Erythroblast (primary cell): ENCODE measurements around the gene FBLIM1.
"Not testable (repeated sequence)": the region's sequence is repeated elsewhere in the genome, so short reads cannot be mapped to it uniquely, and the experiment has no call there.

ENCODE experiments used
- DNase-seq, 2 experiments: peaks; one replicate each; lab custom pipeline; 2025; lab: John Stamatoyannopoulos, UW
- GATA1 ChIP-seq: IDR thresholded peaks from 2 replicates; pipeline ENCODE4 v1.6.1; 2011; ENCODE audit warnings: low read depth, mild to moderate bottlenecking, control low read depth, low read length, moderate library complexity
- POLR2A ChIP-seq: IDR thresholded peaks from 2 replicates; pipeline ENCODE4 v1.6.1; 2011; ENCODE audit warnings: mild to moderate bottlenecking, low read length

FBLIM1 gene

DNA sequence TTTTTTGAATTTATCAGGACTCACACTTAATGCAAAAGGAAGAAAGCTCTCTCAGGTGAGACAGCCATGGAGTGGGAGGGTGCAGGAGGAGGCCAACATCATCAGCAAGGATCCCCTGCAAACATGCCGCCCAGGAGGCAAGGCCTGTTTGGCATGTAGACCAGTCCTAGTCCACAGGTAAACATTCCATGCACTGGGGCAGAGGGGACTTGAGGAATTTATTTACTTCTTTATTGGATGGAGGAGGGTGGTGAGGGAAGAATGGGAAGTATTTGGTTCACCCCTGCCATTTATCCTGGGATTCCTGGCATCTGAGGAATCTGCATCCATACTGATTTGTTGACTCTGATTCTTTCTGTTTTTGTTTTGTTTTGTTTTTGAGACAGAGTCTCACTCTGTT, 50.4 kb downstream of the FBLIM1 start:
- TF ChIP-seq GATA1 (no peak), POLR2A (no peak)
- no peak for DNase-seq

DNA sequence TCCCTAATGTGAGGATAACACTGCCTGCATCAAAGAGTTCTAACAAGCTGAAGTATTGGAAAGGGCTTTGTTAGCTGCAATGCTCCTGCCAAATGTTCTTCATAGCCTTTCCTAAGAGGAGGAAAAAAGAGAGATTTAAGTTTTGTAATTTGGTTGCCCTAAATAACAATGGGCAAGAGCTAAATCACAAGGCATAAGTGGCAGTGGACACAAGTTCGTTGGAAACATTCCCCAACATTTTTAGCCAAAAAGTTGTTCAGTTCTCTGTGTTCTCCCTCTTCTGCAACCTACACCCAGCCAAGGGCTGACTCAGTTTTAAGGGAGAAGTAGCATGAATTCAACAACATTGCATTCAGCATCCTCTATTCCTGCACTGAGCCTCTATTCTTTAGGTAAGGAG, 51.5 kb downstream of the FBLIM1 start:
- no peak for DNase-seq
- no peak for TF ChIP-seq GATA1
- TF ChIP-seq POLR2A, result no peak

DNA sequence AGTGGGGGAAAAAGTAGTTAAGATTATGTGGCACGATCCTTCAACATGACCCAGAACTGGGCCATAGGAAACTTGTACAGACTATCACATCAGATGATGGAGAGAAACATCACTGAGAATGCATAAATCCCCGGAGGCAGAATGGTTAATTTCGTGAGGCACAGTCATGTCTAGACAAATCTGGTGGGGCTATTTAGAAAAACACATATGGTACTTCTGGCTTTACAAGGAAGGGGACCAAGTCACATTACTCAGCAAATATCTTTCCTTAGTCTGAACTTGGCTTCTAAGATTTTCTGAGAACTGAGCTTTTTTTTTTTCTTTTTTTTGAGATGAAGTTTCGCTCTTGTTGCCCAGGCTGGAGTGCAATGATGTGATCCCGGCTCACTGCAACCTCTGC, 58.1 kb downstream of the FBLIM1 start:
- TF ChIP-seq POLR2A, result no peak
- no peak for TF ChIP-seq GATA1
- no peak for DNase-seq

DNA sequence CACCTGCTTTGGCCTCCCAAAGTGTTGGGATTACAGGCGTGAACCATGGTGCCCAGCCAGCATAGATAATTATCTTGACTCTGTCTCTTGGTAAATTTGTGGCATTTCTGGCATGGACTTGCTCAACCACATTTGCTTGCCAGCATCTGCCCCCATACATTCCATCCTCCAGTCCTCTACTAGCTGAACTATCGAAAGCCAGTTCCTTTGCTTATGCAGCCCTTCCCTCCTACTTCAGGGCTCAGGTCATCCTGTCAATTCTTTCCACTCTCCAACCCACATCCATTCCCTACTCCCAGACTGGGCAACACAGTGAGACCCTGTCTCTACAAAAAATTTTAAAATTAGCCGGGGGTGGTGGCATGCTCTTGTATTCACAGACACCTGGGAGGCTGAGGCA, 61.9 kb downstream of the FBLIM1 start:
- no peak for DNase-seq
- TF ChIP-seq POLR2A (no peak), GATA1 (no peak)

DNA sequence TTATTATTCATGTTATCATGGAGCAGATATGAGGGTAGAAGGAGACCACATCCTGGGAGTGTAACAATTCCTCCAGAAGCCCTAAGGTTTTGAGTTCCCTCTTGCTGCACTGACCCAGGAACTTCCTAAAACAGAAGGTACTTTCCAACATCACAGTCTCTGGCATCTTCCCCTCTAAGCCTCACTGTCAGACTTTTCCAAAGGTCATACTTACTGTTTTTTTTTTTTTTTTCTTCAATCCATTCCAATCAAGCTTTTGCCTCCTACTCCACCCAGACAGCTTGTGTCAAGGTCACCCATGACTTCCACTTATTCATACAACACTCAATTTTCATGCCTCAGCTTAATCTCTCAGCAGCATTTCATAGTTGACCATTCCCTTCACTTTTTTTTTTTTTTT, 67.2 kb downstream of the FBLIM1 start:
- DNase-seq, result no peak
- TF ChIP-seq POLR2A (no peak), GATA1 (no peak)

GRCh38 chr1:15826810-15827507, 68.4 kb downstream of the FBLIM1 start:
- TF ChIP-seq GATA1 (no peak), POLR2A (no peak)
- no peak for DNase-seq

DNA sequence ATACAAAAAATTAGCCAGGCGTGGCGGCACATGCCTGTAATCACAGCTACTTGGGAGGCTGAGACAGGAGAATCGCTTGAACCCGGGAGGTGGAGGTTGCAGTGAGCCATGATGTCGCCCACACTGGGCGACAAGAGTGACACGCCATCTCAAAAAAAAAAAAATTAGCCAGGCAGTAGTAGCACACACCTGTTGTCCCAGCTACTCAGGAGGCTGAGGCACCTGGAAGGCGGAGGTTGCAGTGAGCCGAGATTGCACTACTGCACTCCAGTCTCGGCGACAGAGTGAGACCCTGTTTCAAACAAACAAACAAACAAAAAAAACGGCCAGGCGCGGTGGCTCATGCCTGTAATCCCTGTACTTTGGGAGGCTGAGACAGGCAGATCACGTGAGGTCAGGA, 69.0 kb downstream of the FBLIM1 start:
- not testable (repeated sequence) for DNase-seq

DNA sequence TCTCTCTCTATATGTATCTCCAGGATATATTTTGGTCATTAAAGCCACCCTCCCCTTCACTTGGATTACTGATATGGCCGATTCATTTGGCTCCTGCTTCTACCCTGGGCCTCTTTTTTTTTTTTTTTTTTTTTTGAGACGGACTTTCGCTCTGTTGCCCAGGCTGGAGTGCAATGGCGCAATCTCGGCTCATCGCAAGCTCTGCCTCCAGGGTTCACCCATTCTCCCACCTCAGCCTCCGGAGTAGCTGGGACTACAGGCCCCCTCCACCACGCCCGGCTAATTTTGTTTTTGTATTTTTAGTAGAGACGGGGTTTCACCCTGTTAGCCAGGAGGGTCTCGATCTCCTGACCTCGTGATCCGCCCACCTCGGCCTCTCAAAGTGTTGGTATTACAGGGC, 70.3 kb downstream of the FBLIM1 start:
- not testable (repeated sequence) for DNase-seq

DNA sequence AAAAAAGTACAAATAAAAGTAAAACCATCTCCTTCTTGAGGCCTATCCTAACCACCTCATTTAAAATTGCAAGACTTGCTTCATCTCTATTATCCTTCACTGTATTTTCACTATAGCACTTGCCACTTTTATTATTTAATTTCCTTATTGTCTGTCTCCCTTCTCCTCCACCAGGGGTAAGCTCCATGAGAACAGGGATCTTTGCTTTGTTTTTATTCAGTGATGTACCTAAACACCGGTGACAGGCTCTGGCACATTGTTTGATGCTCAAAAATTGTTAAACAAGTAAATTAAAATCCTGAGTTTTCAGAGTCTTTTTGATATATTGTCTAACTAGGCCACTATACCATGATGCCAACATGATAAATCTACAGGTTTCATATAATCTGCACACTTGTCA, 71.7 kb downstream of the FBLIM1 start:
- TF ChIP-seq POLR2A (no peak), GATA1 (no peak)
- DNase-seq, result no peak

DNA sequence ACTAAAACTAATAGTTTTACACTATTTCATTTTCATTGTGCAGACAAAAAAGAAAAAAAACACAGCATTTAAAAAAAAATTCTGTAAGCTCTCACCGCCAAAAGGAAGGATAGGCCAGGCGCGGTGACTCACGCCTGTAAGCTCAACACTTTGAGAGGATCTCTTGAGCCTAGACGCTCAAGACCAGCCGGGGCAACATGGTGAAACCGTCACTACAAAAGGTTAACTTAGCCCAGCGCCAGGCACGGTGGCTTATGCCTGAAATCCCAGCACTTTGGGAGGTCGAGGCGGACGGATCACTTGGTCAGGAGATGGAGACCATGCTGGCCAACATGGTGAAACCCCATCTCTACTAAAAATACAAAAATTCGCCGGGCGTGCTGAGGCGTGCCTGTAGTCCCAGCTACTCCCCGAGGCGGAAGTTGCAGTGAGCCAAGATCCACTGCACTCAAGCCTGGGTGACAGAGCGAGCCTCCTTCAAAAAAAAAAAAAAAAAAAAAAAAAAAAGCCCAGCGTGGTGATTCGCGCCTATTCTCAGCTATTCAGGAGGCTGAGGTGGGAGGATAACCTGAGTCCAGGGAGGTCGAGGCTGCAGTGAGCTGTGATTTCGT, 74.6 kb downstream of the FBLIM1 start:
- TF ChIP-seq POLR2A (no peak), GATA1 (no peak)
- peak; percentile 20 to 40 for DNase-seq

GRCh38 chr1:15833842-15834405, 75.3 kb downstream of the FBLIM1 start:
- no peak for TF ChIP-seq GATA1
- DNase-seq, result no peak

DNA sequence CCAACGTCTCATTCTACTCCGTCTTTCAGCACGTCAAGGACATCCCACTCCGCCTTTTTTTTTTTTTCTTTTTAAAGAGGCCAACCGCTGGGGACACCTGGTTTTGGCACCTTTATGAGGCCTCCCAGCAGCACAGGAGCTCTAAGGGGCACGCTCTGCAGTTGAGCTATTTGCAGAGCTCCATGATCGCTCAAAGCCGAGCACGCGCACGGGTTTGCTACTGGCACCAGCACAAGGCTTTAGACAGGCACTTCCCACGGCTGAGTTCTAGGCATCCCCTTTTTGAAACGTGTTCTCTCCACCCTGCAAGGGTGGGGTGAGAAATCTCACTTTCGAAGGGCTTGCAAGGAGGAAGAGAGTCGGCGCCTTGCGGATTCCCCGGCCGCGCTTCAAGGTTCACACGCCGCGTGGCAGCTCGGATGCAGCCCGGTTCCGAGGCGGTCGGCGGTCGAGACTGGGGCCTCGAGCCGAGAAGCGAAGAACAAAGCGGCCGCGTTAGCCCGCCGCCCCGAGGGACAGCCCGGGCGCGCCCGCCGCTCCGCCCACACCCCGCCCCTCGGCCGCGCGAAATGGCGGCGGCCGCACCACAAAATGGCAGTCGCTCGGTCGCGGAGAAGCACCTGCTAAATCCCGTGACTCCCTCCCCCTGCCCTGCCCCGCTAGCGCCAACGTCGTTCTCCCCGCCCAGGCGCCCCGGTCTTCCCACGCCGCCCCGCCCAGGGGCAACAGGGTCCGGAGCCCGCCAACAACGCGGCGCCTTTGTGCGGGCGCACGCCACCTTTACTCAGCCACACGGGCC, 76.0 kb downstream of the FBLIM1 start:
- DNase-seq, result peak; percentile 92 to 94
- TF ChIP-seq POLR2A (peak; percentile 78), GATA1 (no peak)

DNA sequence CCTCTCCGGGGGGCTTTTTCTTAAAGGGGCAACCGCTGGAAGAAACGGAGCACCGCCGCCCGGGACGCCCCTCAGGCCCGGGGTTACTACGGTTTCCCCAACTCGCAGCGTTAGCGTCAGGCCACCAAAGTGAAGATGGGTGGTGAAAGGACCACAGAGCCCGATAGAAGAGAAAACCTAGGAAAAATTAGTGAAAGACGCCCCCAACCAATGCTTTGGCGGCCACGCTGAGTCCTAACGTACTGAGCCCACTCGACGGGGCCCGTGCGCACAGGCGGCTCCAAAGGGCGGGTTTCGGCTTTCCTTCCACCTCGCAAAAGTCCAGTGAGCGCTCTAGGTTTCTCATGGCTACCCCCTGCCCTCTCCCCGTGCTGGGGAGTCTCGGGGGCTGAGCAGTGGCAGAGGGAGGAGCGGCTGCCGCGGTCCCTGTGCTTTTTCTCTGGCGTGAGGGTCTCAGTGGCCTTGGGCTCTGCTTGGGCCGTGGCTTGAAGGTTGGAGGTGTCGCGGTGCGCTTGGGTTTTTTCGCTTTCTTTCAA, 76.7 kb downstream of the FBLIM1 start:
- no peak for TF ChIP-seq POLR2A
- no peak for TF ChIP-seq GATA1
- DNase-seq, result no peak

GRCh38 chr1:15835741-15836510, 77.3 kb downstream of the FBLIM1 start:
- DNase-seq, result peak; percentile 99
- TF ChIP-seq POLR2A, result peak; percentile 92
- no peak for TF ChIP-seq GATA1
